ENCODE data around the gene RC3H1. TPM values are rescaled to one million over a fixed set of nuclear protein-coding genes. Genes with fewer than 3 reads are reported as not detected.

The RC3H1 gene
- total and polyA plus RNA-seq, 2 experiments from 2014 or later: 6.8 to 24.5 TPM

DNA sequence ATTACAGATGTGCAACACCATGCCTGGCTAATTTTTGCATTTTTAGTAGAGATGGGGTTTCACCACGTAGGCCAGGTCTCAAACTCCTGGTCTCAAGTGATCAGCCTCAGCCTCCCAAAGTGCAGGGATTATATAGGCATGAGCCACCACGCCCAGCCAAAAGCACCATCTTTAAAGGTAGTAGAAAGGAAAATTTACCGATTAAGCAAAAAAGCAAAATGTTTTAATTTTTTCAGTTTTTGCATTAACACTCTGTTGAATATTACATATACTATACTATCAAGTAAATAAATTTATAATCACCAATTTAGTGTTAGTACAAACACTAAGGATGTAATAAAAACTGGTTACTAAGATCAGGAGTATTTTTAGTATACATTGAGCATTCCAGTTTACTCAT is 20.6 kb downstream of the RC3H1 start:
- Mint-ChIP-seq H3K4me1 (peaks cover 21% of the 10 kb centered on the region; the same call in 2 of the 3 replicates), H3K9me3 (no peaks in the 10 kb centered on the region), H3K36me3 (ENCODE audit: low read depth) (no peaks in the 10 kb centered on the region), H3K27ac (no peak overlapping the region), H3K4me3 (no peak overlapping the region), H3K27me3 (ENCODE audit: insufficient read depth, low read depth, poor library complexity) (no peaks in the 10 kb centered on the region)
- no peak overlapping the region for H3K4me3 ChIP-seq
- no peaks in the 10 kb centered on the region for H3K27me3 ChIP-seq (ENCODE audit: insufficient read depth)
- DNase-seq (ENCODE audit: low spot score) (no peak), ATAC-seq (peak; percentile 25; the same call in 1 of the 3 replicates)
- no peak overlapping the region for H2AFZ ChIP-seq
- no peak overlapping the region for H3K4me2 ChIP-seq
- H3F3A ChIP-seq (replicated peaks; ENCODE audit: low read depth): no peaks in the 10 kb centered on the region
- no peak overlapping the region for H3K27ac ChIP-seq (ENCODE audit: low read depth)
- no peaks in the 10 kb centered on the region for H3K9me2 ChIP-seq (ENCODE audit: insufficient read depth)
- H3K79me2 ChIP-seq (replicated peaks; ENCODE audit: insufficient read depth): peaks cover 97% of the 10 kb centered on the region
- H3K36me3 ChIP-seq (ENCODE audit: insufficient read depth): no peaks in the 10 kb centered on the region
- TF ChIP-seq, protein P1, sequence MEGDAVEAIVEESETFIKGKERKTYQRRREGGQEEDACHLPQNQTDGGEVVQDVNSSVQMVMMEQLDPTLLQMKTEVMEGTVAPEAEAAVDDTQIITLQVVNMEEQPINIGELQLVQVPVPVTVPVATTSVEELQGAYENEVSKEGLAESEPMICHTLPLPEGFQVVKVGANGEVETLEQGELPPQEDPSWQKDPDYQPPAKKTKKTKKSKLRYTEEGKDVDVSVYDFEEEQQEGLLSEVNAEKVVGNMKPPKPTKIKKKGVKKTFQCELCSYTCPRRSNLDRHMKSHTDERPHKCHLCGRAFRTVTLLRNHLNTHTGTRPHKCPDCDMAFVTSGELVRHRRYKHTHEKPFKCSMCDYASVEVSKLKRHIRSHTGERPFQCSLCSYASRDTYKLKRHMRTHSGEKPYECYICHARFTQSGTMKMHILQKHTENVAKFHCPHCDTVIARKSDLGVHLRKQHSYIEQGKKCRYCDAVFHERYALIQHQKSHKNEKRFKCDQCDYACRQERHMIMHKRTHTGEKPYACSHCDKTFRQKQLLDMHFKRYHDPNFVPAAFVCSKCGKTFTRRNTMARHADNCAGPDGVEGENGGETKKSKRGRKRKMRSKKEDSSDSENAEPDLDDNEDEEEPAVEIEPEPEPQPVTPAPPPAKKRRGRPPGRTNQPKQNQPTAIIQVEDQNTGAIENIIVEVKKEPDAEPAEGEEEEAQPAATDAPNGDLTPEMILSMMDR (conservative IDR thresholded peaks at IDR 0.05; ENCODE audit: low read depth in 2 of 2): no peak
- H4K20me1 ChIP-seq (replicated peaks; ENCODE audit: insufficient read depth): peaks cover 30% of the 10 kb centered on the region
- 0 out of 2 replicates have a peak, but pooled peaks cover 11% of the 10 kb centered on the region for H3K4me1 ChIP-seq (ENCODE audit: insufficient read depth)

- DNase-seq (ENCODE audit: low spot score) (no peak), ATAC-seq (no peak)
- H3K9me2 ChIP-seq (ENCODE audit: insufficient read depth): no peaks in the 10 kb centered on the region
- H3K79me2 ChIP-seq (replicated peaks; ENCODE audit: insufficient read depth): peaks cover 97% of the 10 kb centered on the region
- no peak overlapping the region for H3K4me2 ChIP-seq
- no peaks in the 10 kb centered on the region for H3K36me3 ChIP-seq (ENCODE audit: insufficient read depth)
- no peak overlapping the region for H3K27ac Mint-ChIP-seq
- H3K27ac ChIP-seq (ENCODE audit: low read depth): no peak overlapping the region
- H3K4me1 ChIP-seq (ENCODE audit: insufficient read depth): 0 out of 2 replicates have a peak, but pooled peaks cover 11% of the 10 kb centered on the region
- no peak for TF ChIP-seq EZH2 (IDR thresholded peaks at IDR 0.05; ENCODE audit: low read depth, unreplicated experiment)
- TF ChIP-seq EZH2phosphoT487 (IDR thresholded peaks at IDR 0.05; ENCODE audit: unreplicated experiment): no peak
- TF ChIP-seq CREB1 (CRISPR knock-in tag; IDR thresholded peaks at IDR 0.05; ENCODE audit: low read depth): no peak
- TF ChIP-seq REST (IDR thresholded peaks at IDR 0.05; ENCODE audit: unreplicated experiment): no peak
- no peaks in the 10 kb centered on the region for H3K27me3 Mint-ChIP-seq (ENCODE audit: insufficient read depth, low read depth, poor library complexity)
- no peaks in the 10 kb centered on the region for H3K9me3 Mint-ChIP-seq
- H3K36me3 Mint-ChIP-seq (ENCODE audit: low read depth): no peaks in the 10 kb centered on the region
- H4K20me1 ChIP-seq (replicated peaks; ENCODE audit: insufficient read depth): peaks cover 25% of the 10 kb centered on the region
- H3K4me1 Mint-ChIP-seq: peaks cover 19% of the 10 kb centered on the region; the same call in 2 of the 3 replicates
- no peaks in the 10 kb centered on the region for H3K27me3 ChIP-seq (ENCODE audit: insufficient read depth)
- H2AFZ ChIP-seq: no peak overlapping the region
- H3F3A ChIP-seq (replicated peaks; ENCODE audit: low read depth): no peaks in the 10 kb centered on the region
- H3K4me3 Mint-ChIP-seq: no peak overlapping the region
- H3K4me3 ChIP-seq: no peak overlapping the region
Observed at GRCh38 chr1:174000371-174000770, 21.8 kb downstream of the RC3H1 start.

All from GM23338 (cell line).